22Rv1 (cell line): ENCODE data around the gene UBE2U.

ENCODE experiments used
- ZFX ChIP-seq: fragments of 450-650 bp; IDR thresholded peaks from 2 replicates; pipeline ENCODE4 v1.6.1; 2017; ENCODE audit warnings: antibody characterized with exemption, borderline replicate concordance
- TF ChIP-seq, protein P1 (sequence below): fragments of 450-650 bp; IDR thresholded peaks from 2 replicates; pipeline ENCODE4 v1.5.1; 2017; ENCODE audit warnings: mild to moderate bottlenecking

DNA sequence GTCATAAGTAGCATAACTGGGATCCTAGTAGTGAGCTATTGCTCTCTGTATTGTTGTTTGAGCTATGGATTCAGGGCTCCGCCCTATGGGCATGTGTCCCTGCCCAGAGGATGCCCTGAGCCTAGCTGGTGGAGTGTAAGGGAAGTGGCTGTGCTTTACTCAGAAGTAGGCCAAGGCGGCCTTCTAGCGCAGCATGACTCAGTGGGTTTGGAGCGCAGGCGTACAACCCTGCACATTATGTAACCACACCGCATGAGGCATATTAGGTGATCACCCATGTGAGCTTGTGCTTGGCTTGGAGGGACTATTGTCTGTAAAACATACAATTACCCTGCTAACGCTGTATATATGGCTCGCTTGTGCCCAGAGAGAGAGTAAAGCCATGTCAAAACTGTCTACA, 11.1 kb upstream of the UBE2U start:
- TF ChIP-seq, protein P1, sequence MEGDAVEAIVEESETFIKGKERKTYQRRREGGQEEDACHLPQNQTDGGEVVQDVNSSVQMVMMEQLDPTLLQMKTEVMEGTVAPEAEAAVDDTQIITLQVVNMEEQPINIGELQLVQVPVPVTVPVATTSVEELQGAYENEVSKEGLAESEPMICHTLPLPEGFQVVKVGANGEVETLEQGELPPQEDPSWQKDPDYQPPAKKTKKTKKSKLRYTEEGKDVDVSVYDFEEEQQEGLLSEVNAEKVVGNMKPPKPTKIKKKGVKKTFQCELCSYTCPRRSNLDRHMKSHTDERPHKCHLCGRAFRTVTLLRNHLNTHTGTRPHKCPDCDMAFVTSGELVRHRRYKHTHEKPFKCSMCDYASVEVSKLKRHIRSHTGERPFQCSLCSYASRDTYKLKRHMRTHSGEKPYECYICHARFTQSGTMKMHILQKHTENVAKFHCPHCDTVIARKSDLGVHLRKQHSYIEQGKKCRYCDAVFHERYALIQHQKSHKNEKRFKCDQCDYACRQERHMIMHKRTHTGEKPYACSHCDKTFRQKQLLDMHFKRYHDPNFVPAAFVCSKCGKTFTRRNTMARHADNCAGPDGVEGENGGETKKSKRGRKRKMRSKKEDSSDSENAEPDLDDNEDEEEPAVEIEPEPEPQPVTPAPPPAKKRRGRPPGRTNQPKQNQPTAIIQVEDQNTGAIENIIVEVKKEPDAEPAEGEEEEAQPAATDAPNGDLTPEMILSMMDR: no peak
- TF ChIP-seq ZFX: no peak
